Body of pancreas (tissue), 4 donors: ENCODE results near the gene MEP1A.

Source experiments
- CTCF ChIP-seq, 7 experiments: fragments of 450-650 bp in 4 of 7; fragments of 200-600 bp in 3 of 7; sonication (generic) in 3 of 7; IDR thresholded peaks; one replicate each; pipeline ENCODE4 v1.5.1; 2016 to 2019; ENCODE audit warnings: antibody characterized with exemption in 7 of 7
- POLR2A ChIP-seq, 3 donors: fragments of 450-650 bp; IDR thresholded peaks; one replicate each; pipeline ENCODE4 v1.6.1; 2016; ENCODE audit warnings: antibody characterized with exemption in 3 of 3, mild to moderate bottlenecking in 2 of 3

GRCh38 chr6:46808806-46809205, 15.6 kb downstream of the MEP1A start:
- no peak for TF ChIP-seq CTCF (IDR thresholded peaks at IDR 0.05)
- no peak for TF ChIP-seq POLR2A (IDR thresholded peaks at IDR 0.05)
